IPS DF 6.9 (cell line): ENCODE results near the gene EEFSEC.

ENCODE experiments used
- DNase-seq: peaks from one replicate; pipeline ENCODE4 v3.0.0-alpha.2; 2013; ENCODE audit warnings: low read depth, low spot score
- H3K27ac ChIP-seq: one replicate; pipeline ENCODE4 v1.5.1; 2013; ENCODE audit warnings: low read length, control low read depth
- H3K27me3 ChIP-seq: 2 replicates; pipeline ENCODE4 v1.6.1; 2013; ENCODE audit warnings: mild to moderate bottlenecking, low read length; ENCODE audit not compliant: control insufficient read depth, insufficient read depth
- H3K36me3 ChIP-seq: 2 replicates; pipeline ENCODE4 v1.6.1; 2013; ENCODE audit warnings: low read length; ENCODE audit not compliant: control insufficient read depth, insufficient read depth
- H3K4me1 ChIP-seq: 2 replicates; pipeline ENCODE4 v1.6.1; 2013; ENCODE audit warnings: low read length; ENCODE audit not compliant: control insufficient read depth, insufficient read depth
- H3K4me3 ChIP-seq: 2 replicates; pipeline ENCODE4 v1.5.1; 2013; ENCODE audit warnings: mild to moderate bottlenecking, low read length
- H3K9me3 ChIP-seq: 2 replicates; pipeline ENCODE4 v1.6.1; 2013; ENCODE audit warnings: low read length, inconsistent platforms; ENCODE audit not compliant: control insufficient read depth, insufficient read depth
- WGBS: extraction: QIAGEN DNeasy Blood & Tissue Kit; methylation state at CpG from one replicate; pipeline ENCODE4 v1.1.7; 2013; ENCODE audit warnings: mixed read lengths, missing lambda C conversion rate; ENCODE audit not compliant: insufficient read length, insufficient coverage; 5-methylcytosine and 5-hydroxymethylcytosine counted together

EEFSEC gene

GRCh38 chr3:128215800-128216495 is 62.7 kb downstream of the EEFSEC start:
- no CpG with 5 or more reads among the region's 5 CpGs for WGBS
- Histone ChIP-seq H3K36me3 (no peaks in the 10 kb centered on the region), H3K27ac (no peak overlapping the region), H3K4me3 (no peak overlapping the region), H3K9me3 (no peaks in the 10 kb centered on the region), H3K4me1 (peaks cover 1% of the 10 kb centered on the region; the same call in 1 of the 2 replicates), H3K27me3 (no peaks in the 10 kb centered on the region)
- no peak for DNase-seq

DNA sequence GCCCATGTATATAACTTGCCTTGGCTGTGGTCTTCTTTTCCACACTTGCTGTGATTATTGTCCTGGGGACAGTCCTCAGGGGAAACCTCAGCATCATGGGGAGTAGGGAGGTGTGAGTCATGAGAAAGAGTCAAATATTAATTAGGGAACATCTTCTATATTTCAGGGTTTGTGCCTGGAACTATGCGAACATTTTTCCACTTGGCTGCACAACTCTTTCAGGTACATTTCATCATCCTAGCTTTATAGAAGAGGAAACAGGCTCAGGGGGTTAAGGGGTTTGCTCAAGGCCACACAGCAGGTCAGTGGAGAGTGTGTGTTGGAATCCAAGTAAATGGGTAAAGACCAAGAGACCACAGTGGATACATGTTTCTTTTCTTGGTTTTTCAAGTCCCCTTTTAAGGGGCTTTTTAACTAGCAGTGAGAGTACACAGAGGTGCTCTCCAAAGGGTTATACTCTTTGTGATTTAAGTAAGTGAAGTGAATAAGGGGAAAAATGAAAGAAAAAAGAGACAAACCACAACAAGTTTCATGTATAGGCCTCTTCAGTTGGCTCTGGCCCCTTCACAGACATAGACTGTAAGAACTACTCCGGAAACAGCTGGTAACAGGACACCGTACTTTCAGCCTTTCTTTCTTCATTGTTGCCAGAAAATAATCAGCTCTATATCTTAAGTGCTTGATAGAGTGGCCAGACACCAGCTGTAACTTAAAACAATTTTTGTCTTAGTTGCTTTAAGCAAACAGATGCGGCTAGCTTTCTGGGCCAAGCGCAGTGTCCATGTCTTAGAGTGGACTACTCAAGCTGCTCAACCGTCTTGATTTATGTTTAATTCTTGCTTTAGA is 64.6 kb downstream of the EEFSEC start:
- Histone ChIP-seq H3K27ac (no peak overlapping the region), H3K4me3 (no peak overlapping the region), H3K36me3 (no peaks in the 10 kb centered on the region), H3K9me3 (no peaks in the 10 kb centered on the region), H3K27me3 (no peaks in the 10 kb centered on the region), H3K4me1 (peaks cover 1% of the 10 kb centered on the region; the same call in 1 of the 2 replicates)
- DNase-seq = no peak
- no CpG with 5 or more reads among the region's 6 CpGs for WGBS

DNA sequence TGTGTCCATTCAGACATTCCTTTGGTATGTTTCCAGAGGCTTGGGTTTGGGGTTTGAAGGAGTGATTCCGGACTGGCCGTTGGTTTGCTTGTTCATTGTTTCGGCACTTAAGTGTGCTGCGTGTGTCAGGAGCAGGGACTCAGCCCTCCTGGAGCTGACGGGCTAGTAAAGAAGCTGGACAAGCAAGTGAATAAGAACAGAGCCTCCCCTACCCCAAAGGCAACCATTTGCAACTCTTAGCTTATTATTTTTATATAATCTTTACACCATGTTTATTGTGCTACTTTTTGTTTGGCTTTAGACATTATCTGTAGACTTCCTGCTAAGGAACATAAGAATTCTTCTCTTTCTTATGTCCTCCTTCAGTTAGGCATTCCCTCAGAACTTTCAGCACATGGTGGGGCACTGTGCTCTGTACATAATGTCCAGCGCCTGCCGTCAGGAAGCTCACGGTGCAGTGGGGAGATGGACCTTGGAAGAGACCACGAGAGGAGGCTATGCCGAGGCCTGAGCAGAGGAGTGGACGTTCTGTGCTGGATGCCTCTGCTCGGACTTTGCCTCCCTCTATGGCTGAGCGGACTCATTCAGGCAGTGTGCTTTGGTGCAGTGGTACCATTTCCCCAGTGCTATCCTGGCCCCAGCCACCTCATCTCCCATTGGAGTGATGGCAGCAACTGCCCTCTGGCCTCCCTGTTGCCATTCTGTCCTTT is 65.4 kb downstream of the EEFSEC start:
- H3K27ac ChIP-seq = no peak overlapping the region
- H3K27me3 ChIP-seq = no peaks in the 10 kb centered on the region
- H3K4me1 ChIP-seq = peaks cover 1% of the 10 kb centered on the region; the same call in 1 of the 2 replicates
- no peaks in the 10 kb centered on the region for H3K36me3 ChIP-seq
- DNase-seq = no peak
- no CpG with 5 or more reads among the region's 13 CpGs for WGBS
- H3K9me3 ChIP-seq = no peaks in the 10 kb centered on the region
- no peak overlapping the region for H3K4me3 ChIP-seq

GRCh38 chr3:128221328-128221727 is 68.0 kb downstream of the EEFSEC start:
- WGBS = no CpG with 5 or more reads among the region's 3 CpGs
- no peak overlapping the region for H3K27ac ChIP-seq

DNA sequence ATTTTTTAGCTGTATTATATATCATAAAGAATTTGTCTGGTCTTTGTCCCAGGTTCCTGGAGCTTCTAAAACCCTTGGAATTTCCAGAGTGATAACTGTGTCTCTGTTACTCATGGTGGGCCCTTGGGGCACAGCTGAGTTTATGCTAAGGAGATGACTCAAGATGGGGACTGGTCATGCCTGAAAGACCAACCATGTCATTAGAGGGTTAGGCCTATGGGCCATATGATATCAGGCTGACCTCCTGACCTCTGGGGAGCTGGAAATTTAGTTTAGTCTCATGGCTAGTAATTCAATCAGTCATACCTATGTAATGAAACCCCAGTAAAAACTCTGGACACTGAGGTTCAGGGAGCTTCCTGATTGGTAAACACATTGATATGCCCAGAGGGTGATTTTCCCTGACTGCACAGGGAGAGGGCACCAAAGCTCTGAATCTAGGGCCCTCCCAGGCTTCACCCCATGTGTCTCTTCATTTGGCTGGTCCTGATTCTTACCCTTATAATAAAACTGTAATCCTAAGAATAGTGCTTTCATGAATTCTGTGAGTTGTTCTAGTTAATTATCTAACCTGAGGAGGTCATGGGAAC is 69.6 kb downstream of the EEFSEC start:
- DNase-seq = no peak
- H3K4me1 ChIP-seq = peaks cover 1% of the 10 kb centered on the region
- no peaks in the 10 kb centered on the region for H3K36me3 ChIP-seq
- H3K9me3 ChIP-seq = no peaks in the 10 kb centered on the region
- H3K4me3 ChIP-seq = no peak overlapping the region
- H3K27ac ChIP-seq = no peak overlapping the region
- no peaks in the 10 kb centered on the region for H3K27me3 ChIP-seq

More at GRCh38 chr3:128221328-128221727, 68.0 kb downstream of the EEFSEC start:
- Histone ChIP-seq H3K9me3 (no peaks in the 10 kb centered on the region), H3K27me3 (no peaks in the 10 kb centered on the region), H3K36me3 (no peaks in the 10 kb centered on the region), H3K4me3 (no peak overlapping the region), H3K4me1 (peaks cover under 1% of the 10 kb centered on the region; the same call in 1 of the 2 replicates)
- DNase-seq = no peak

DNA sequence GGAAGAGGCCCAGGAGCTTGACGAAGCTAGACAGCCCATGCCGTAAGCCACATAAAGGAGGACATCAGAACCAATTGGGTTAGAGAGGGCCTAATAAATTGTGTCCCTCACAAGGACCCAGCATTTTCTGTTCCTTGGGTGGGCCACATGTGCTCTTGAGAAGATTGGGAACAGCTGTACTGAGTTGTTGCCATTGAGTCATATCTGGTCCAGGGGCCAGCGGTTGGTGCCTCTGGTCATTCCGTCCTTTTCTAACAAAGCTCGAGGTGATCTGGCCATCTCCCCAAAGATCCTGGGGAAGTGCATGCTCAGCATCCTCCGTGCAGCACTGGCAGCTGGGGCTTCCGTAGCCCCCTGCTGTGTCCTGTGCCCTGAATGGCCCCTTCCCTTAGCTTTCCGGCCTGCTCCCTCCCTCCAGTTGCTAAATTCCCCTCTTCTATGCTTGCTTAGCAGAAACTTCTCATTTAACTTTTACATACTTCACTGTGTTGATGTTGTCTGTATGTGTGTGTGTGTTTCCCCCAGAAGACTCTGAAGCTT is 73.0 kb downstream of the EEFSEC start:
- Histone ChIP-seq H3K36me3 (no peaks in the 10 kb centered on the region), H3K27me3 (no peaks in the 10 kb centered on the region), H3K27ac (no peak overlapping the region), H3K9me3 (no peaks in the 10 kb centered on the region), H3K4me1 (peaks cover 1% of the 10 kb centered on the region; the same call in 1 of the 2 replicates), H3K4me3 (no peak overlapping the region)
- DNase-seq = no peak
- no CpG with 5 or more reads among the region's 8 CpGs for WGBS

GRCh38 chr3:128226795-128227395 is 73.6 kb downstream of the EEFSEC start:
- peak; percentile 22 for DNase-seq
- H3K27ac ChIP-seq = no peak overlapping the region
- peaks cover 5% of the 10 kb centered on the region; the same call in 1 of the 2 replicates for H3K4me1 ChIP-seq
- WGBS = no CpG with 5 or more reads among the region's 5 CpGs
- H3K9me3 ChIP-seq = no peaks in the 10 kb centered on the region
- H3K4me3 ChIP-seq = no peak overlapping the region
- H3K27me3 ChIP-seq = no peaks in the 10 kb centered on the region
- no peaks in the 10 kb centered on the region for H3K36me3 ChIP-seq

DNA sequence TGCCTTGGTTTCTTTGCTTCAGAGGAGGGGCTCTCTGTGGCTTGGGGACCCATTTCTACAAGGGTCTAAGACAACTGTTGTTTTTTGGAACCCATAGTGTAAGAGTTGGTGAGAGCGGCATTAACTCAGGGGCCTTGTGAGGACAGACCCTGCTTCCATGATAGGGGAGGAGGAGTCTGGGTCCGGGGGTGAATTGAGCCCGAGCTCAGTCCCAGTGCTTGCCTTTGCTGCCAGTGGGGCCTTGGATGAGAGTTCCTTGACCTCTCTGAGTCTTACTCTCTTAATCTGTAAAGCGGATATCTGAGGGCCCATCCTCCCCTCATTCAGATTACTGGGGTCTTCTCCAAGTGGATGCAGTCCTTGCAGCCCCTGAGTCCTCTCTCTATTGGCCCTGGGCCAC is 74.2 kb downstream of the EEFSEC start:
- DNase-seq = no peak
- H3K36me3 ChIP-seq = no peaks in the 10 kb centered on the region
- WGBS = no CpG with 5 or more reads among the region's 4 CpGs
- H3K4me3 ChIP-seq = no peak overlapping the region
- H3K27ac ChIP-seq = no peak overlapping the region
- H3K27me3 ChIP-seq = no peaks in the 10 kb centered on the region
- no peaks in the 10 kb centered on the region for H3K9me3 ChIP-seq
- peaks cover 5% of the 10 kb centered on the region; the same call in 1 of the 2 replicates for H3K4me1 ChIP-seq

GRCh38 chr3:128228366-128228910 is 75.2 kb downstream of the EEFSEC start:
- Histone ChIP-seq H3K36me3 (no peaks in the 10 kb centered on the region), H3K4me1 (peaks cover 5% of the 10 kb centered on the region; the same call in 1 of the 2 replicates), H3K9me3 (no peaks in the 10 kb centered on the region), H3K4me3 (no peak overlapping the region), H3K27me3 (no peaks in the 10 kb centered on the region), H3K27ac (no peak overlapping the region)
- no peak for DNase-seq
- WGBS = no CpG with 5 or more reads among the region's 5 CpGs
